OCI-LY7 (cell line): ENCODE data around the gene SLIT3.

Experiments used
- CTCF ChIP-seq: fragments of 200-600 bp; sonication (generic); conservative IDR thresholded peaks from 2 replicates; pipeline ENCODE4 v1.5.1; 2014; ENCODE audit warnings: mild to moderate bottlenecking, antibody characterized with exemption, low read length, moderate library complexity, mixed read lengths
- EZH2phosphoT487 ChIP-seq: fragments of 200-600 bp; sonication (generic); IDR thresholded peaks from 2 replicates; pipeline ENCODE4 v1.6.1; 2018; ENCODE audit warnings: low read depth, borderline replicate concordance, mild to moderate bottlenecking, mixed run types, antibody characterized with exemption, low read length, moderate library complexity, mixed read lengths

- TF ChIP-seq CTCF, result no peak
- TF ChIP-seq EZH2phosphoT487, result no peak
Observed at GRCh38 chr5:169307646-169308045, 6.7 kb upstream of the SLIT3 start.
